HPDE6-E6E7 (cell line): ENCODE data around the gene MAP2K6.
A peak's percentile ranks its signal among the peaks of the same experiment; 100 is the strongest.

ENCODE experiments used
- DNase-seq: peaks from one replicate; pipeline ENCODE4 v3.0.0; 2011; ENCODE audit warnings: missing footprints; ENCODE audit errors: extremely low spot score

MAP2K6 gene

DNA sequence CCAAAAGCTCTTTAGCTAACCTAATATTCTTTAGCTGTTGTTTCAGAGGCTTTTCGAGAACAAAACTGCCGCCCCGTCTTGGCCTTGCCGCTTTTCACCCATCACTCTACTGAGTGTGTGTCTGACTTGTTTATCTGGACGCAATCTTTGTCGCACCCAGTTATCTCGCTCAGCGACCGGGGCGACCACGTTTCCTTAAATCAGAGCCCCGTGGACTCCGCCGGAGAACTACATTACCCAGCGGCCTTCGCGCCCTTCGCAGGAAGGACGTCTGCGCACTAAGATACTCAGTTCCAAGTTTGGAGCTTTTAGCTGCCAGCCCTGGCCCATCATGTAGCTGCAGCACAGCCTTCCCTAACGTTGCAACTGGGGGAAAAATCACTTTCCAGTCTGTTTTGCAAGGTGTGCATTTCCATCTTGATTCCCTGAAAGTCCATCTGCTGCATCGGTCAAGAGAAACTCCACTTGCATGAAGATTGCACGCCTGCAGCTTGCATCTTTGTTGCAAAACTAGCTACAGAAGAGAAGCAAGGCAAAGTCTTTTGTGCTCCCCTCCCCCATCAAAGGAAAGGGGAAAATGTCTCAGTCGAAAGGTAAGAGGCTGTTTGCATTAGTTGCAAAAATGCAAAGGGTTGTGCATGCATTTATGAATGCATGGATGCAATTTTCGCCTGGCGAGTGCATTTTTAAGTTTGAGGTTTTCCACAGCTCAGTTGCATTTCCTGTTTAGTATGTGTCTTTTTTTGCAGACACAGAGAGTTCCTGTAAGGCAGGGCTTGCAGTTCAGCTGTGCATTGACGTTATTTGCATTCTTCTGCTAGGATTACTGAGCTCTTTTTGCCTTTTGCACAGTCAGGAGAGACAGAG is at the start of gene MAP2K6:
MAP2K6 (plus strand) TSS at position 290 of the 867 bp plus-strand sequence; CDS start at position 578, 288 bp downstream.
- DNase-seq, result peak; percentile 64

GRCh38 chr17:69367298-69367697 is 47.2 kb upstream of the MAP2K6 start:
- DNase-seq, result no peak

- no peak for DNase-seq
Measured at GRCh38 chr17:69373069-69373468, 41.4 kb upstream of the MAP2K6 start.

- DNase-seq, result no peak
Measured at GRCh38 chr17:69375229-69375628, 39.3 kb upstream of the MAP2K6 start.

GRCh38 chr17:69388822-69389442 is 25.6 kb upstream of the MAP2K6 start:
- DNase-seq, result no peak

GRCh38 chr17:69390795-69391501 is 23.5 kb upstream of the MAP2K6 start:
- no peak for DNase-seq

GRCh38 chr17:69401251-69401650 is 13.2 kb upstream of the MAP2K6 start:
- DNase-seq, result no peak

DNA sequence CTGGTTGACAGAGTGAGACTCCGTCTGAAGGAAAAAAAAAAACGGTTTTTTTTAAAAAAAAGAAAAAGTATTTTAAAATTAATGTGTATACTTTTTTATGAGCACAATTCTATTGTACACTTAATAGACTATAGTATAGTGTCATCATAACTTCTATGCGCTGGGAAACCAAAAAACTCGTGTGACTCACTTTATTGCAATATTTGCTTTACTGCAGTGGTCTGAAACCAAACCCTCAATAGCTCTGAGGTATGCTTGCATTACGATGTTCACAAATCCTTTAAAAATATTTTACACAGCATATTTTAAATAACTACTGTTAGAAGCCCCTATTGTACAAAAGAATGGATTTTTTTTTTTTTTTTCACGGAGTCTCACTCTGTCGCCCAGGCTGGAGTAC is 12.4 kb upstream of the MAP2K6 start:
- DNase-seq, result no peak

- DNase-seq, result no peak
Measured at GRCh38 chr17:69404399-69404798, 10.1 kb upstream of the MAP2K6 start.

DNA sequence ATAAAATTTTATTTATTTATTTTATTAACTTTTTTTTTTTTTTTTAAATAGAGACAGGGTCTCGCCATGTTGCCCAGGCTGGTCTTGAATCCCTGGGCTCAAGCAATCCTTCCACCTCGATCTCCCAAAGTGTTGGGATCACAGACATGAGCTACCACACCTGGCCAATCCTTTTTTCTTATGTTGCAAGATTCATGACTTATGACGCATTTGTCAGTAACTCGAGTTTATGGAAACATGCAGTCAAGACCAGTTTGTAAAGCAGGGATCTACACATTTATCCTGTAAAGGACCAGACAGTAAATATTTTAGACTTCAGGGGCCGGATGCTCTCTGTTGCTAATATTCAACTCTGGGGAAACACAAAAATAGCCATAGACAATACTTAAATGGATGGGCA is 9.4 kb upstream of the MAP2K6 start:
- no peak for DNase-seq

DNA sequence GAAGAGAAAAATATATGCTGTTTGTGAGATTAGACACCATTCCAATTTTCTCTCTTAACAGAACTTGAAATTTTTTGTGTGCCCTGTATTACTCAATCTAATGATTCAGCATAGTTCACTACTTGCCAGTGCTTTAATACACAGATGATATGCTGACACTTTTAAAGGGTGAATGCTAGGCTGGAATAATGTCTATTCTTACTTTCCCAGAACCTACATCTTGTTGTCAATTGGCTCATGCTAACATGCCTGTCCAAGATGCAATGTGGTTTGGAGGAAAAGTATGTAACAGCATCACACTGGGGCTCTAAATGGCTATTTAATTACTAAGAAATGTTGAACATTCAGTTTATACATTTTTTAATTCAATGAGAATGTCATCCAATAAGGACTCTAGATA is 7.6 kb upstream of the MAP2K6 start:
- DNase-seq, result no peak

- DNase-seq, result no peak
Measured at GRCh38 chr17:69407759-69408158, 6.7 kb upstream of the MAP2K6 start.

- no peak for DNase-seq
Measured at GRCh38 chr17:69410671-69411070, 3.8 kb upstream of the MAP2K6 start.

DNA sequence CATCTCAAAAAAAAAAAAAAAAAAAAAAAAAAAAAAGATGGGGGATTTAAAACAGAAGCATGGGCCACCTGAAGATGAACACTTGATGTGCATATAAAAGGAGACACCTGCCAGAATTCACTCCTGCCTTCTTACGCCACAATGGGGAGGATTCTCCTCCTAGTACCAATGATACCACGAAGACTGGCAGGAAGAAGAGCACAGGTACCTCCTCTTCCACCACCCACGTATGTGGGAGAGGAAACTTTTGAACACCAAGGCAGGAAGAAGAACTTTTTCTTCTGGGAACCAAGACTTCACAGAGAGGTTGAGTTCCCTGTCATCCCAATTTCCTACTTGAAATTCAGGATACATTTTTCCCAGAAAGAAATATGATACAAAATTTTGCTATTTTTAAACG is 2.7 kb upstream of the MAP2K6 start:
- no peak for DNase-seq

GRCh38 chr17:69412251-69412671 is 2.2 kb upstream of the MAP2K6 start:
- DNase-seq, result no peak

DNA sequence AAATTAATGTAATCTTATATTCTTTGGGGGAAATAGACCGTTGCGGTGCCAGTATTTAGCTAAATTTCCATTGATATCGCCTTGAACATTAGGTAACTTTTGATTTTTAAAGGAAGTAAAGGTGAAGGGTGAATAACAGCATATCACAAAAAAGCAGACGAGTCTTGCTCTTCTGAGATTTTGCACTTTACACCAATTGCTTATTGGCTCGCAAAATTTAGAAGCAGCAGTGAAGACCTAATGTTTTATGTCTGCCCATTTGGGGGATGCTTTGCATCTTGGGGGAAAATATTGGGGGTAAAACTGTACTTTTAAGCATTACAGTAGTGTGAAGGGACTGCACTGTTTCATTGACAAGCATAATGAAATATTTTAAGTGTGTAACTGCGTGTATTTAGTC is 934 bp downstream of the MAP2K6 start:
- no peak for DNase-seq

- DNase-seq, result no peak
Measured at GRCh38 chr17:69417545-69418483, 3.3 kb downstream of the MAP2K6 start.

GRCh38 chr17:69418535-69418934 is 4.0 kb downstream of the MAP2K6 start:
- no peak for DNase-seq

GRCh38 chr17:69423450-69423849 is 9.0 kb downstream of the MAP2K6 start:
- no peak for DNase-seq

DNA sequence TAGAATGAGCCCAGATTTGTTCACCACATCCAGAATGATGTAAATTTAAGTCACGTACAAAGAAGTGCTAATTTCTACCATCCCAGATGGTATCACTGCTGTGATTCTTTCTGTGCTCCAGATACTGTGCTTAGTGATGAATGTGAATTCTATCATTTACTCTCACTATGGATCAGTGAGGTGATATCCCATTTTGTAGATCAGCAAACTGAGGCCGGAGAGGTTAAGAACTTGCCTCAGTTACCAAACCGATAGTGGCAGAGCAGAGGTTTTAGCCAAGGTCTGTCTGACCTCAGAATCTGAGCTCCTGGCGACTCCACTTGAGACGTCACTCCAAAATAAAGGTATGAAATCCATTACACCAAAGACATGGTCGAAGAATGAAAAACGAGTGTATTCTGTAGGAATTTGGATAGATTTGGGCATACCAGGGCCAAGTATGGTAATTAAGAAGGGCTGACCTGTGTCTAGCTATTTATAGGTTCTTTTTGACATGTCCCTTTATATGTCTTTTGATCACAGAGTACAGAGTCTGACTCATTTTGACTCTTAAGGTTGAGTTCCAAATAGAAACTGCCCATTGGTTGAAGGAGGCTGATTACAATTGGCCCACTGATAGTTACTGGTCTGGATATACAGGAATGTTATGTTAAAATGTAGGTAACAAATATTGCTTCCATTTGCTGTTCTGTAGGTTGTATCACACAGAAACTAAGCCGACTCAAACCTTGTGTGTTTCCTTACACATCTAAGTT is 10.0 kb downstream of the MAP2K6 start:
- DNase-seq, result no peak

DNA sequence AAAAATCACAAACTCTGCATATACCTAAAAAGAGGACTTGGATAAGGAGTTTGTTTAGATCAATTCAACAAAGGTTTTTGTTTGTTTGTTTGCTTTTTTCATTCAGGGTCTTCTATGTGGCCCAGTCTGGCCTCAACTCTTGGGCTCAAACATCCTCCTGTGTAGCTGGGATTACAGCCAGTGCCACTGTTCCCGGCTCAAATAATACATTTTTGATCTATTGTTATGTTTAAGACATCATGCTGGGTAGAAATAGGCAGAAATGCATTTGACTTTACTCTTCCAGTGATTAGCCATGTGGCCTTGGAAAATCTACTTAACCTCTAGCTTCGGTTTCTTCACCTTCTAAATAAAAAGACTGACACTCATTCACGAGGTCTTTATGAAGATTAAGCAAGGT is 11.5 kb downstream of the MAP2K6 start:
- DNase-seq, result no peak
